Hepatocyte (in vitro differentiated cells): ENCODE data around the gene RPS6KA2. TPM values are rescaled to one million over a fixed set of nuclear protein-coding genes. Genes with fewer than 3 reads are reported as not detected.

Experiments
- DNase-seq: peaks from one replicate; pipeline ENCODE4 v3.0.0-alpha.2; 2016; ENCODE audit warnings: low spot score
- H2AFZ ChIP-seq: fragments of 200-600 bp; sonication (generic); 2 replicates; pipeline ENCODE4 v1.6.0; 2016; ENCODE audit warnings: antibody characterized with exemption, mild to moderate bottlenecking
- H3K27ac ChIP-seq: fragments of 200-600 bp; sonication (generic); 2 replicates; pipeline ENCODE4 v1.5.1; 2016; ENCODE audit warnings: mild to moderate bottlenecking
- H3K27me3 ChIP-seq: fragments of 200-600 bp; sonication (generic); 2 replicates; pipeline ENCODE4 v1.6.1; 2016
- H3K36me3 ChIP-seq: fragments of 200-600 bp; sonication (generic); replicated peaks from 2 replicates; pipeline ENCODE4 v1.5.1; 2016; ENCODE audit warnings: low read depth; ENCODE audit not compliant: insufficient read depth
- H3K4me1 ChIP-seq: fragments of 200-600 bp; sonication (generic); 2 replicates; pipeline ENCODE4 v1.5.1; 2016; ENCODE audit warnings: mild to moderate bottlenecking, moderate library complexity; ENCODE audit not compliant: insufficient read depth
- H3K4me2 ChIP-seq: fragments of 200-600 bp; sonication (generic); 2 replicates; pipeline ENCODE4 v1.6.0; 2016
- H3K4me3 ChIP-seq: fragments of 200-600 bp; sonication (generic); 2 replicates; pipeline ENCODE4 v1.5.1; 2016; ENCODE audit warnings: mild to moderate bottlenecking
- H3K79me2 ChIP-seq: fragments of 200-600 bp; sonication (generic); 2 replicates; pipeline ENCODE4 v1.6.0; 2017; ENCODE audit warnings: mild to moderate bottlenecking
- H3K9me2 ChIP-seq: fragments of 200-600 bp; sonication (generic); replicated peaks from 2 replicates; pipeline ENCODE4 v1.6.0; 2017; ENCODE audit warnings: mild to moderate bottlenecking; ENCODE audit not compliant: insufficient read depth
- H3K9me3 ChIP-seq: fragments of 200-600 bp; sonication (generic); 2 replicates; pipeline ENCODE4 v1.5.1; 2016; ENCODE audit warnings: low read depth, mild to moderate bottlenecking
- H4K20me1 ChIP-seq: fragments of 200-600 bp; sonication (generic); 2 replicates; pipeline ENCODE4 v1.6.0; 2016; ENCODE audit warnings: mild to moderate bottlenecking; ENCODE audit not compliant: insufficient read depth, poor library complexity, severe bottlenecking
- EZH2 ChIP-seq: fragments of 200-600 bp; sonication (generic); IDR thresholded peaks from 2 replicates; pipeline ENCODE4 v1.6.1; 2016; ENCODE audit warnings: antibody characterized with exemption, mild to moderate bottlenecking, borderline replicate concordance
- EZH2phosphoT487 ChIP-seq: fragments of 200-600 bp; sonication (generic); IDR thresholded peaks from one replicate; pipeline ENCODE4 v1.6.1; 2018; ENCODE audit warnings: antibody characterized with exemption, mild to moderate bottlenecking, low read depth, moderate library complexity; ENCODE audit not compliant: unreplicated experiment, severe bottlenecking
- WGBS: methylation state at CpG from one replicate; pipeline ENCODE4 v1.1.6; 2016; ENCODE audit warnings: low lambda C conversion rate; ENCODE audit errors: missing lambda C conversion rate; 5-methylcytosine and 5-hydroxymethylcytosine counted together
- polyA plus RNA-seq: library from polyadenylated mRNA; unstranded; fragments of >200 nt; fragmentation: Nextera tagmentation; extraction: Ambion mirVana; gene quantifications from 2 replicates; pipeline ENCODE4 v1.2.1, GENCODE V29; 2016
- total RNA-seq: library from RNA; depleted of rRNA; stranded (reverse); fragments of >200 nt; gene quantifications from 2 replicates; pipeline ENCODE4 v1.2.3, GENCODE V29; 2014
- TF ChIP-seq, protein P1 (sequence below): fragments of 200-600 bp; sonication (generic); IDR thresholded peaks from 2 replicates; pipeline ENCODE4 v1.5.1; 2016; ENCODE audit warnings: antibody characterized with exemption, mild to moderate bottlenecking; ENCODE audit not compliant: poor library complexity

The RPS6KA2 gene
- total and polyA plus RNA-seq, 2 experiments from 2014 or later, result 27.7 to 29.2 TPM

- no peak for DNase-seq
- H3K4me1 ChIP-seq, result peaks cover 6% of the 10 kb centered on the region
- H3K27me3 ChIP-seq, result no peaks in the 10 kb centered on the region
- H3K27ac ChIP-seq, result no peak overlapping the region
- no peak overlapping the region for H3K4me3 ChIP-seq
- H3K9me2 ChIP-seq, result no peaks in the 10 kb centered on the region
- H3K9me3 ChIP-seq, result no peaks in the 10 kb centered on the region
- no peaks in the 10 kb centered on the region for H4K20me1 ChIP-seq
- H3K79me2 ChIP-seq, result no peaks in the 10 kb centered on the region
- H2AFZ ChIP-seq, result no peak overlapping the region
- TF ChIP-seq EZH2phosphoT487 (no peak), EZH2 (no peak)
- TF ChIP-seq, protein P1, sequence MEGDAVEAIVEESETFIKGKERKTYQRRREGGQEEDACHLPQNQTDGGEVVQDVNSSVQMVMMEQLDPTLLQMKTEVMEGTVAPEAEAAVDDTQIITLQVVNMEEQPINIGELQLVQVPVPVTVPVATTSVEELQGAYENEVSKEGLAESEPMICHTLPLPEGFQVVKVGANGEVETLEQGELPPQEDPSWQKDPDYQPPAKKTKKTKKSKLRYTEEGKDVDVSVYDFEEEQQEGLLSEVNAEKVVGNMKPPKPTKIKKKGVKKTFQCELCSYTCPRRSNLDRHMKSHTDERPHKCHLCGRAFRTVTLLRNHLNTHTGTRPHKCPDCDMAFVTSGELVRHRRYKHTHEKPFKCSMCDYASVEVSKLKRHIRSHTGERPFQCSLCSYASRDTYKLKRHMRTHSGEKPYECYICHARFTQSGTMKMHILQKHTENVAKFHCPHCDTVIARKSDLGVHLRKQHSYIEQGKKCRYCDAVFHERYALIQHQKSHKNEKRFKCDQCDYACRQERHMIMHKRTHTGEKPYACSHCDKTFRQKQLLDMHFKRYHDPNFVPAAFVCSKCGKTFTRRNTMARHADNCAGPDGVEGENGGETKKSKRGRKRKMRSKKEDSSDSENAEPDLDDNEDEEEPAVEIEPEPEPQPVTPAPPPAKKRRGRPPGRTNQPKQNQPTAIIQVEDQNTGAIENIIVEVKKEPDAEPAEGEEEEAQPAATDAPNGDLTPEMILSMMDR, result no peak
- H3K4me2 ChIP-seq, result no peak overlapping the region
- no peaks in the 10 kb centered on the region for H3K36me3 ChIP-seq
- 85% methylated on average over 18 of the region's 18 CpGs for WGBS
These were observed 41.0 kb upstream of the RPS6KA2 start for GRCh38 chr6:166667796-166668610.

DNA sequence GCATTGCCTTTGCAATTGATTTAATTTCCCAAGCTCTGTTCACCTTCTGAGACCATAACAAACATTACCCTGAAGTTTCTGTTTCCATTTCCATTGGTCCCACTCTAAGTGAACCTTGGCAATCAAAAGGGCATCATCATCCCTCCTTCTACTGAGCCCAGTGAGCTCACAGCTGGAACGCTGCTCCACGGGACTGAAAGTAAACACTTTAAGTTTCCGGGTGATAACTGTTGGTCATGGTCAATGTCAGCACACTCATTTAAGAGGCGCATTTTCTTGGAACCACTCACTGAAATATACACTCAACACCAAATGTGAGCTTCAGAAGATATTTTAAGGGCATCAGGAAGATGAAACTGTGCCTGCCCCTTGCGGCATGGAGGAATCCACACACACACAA, 37.1 kb upstream of the RPS6KA2 start:
- Histone ChIP-seq H3K9me2 (no peaks in the 10 kb centered on the region), H3K79me2 (no peaks in the 10 kb centered on the region), H3K36me3 (no peaks in the 10 kb centered on the region), H3K4me1 (no peaks in the 10 kb centered on the region), H3K4me2 (no peak overlapping the region), H3K27ac (no peak overlapping the region), H3K9me3 (no peaks in the 10 kb centered on the region), H4K20me1 (no peaks in the 10 kb centered on the region), H3K27me3 (no peaks in the 10 kb centered on the region), H2AFZ (no peak overlapping the region), H3K4me3 (no peak overlapping the region)
- WGBS, result 50% methylated on average over 5 of the region's 5 CpGs
- TF ChIP-seq, protein P1, result no peak
- TF ChIP-seq EZH2 (no peak), EZH2phosphoT487 (no peak)
- DNase-seq, result peak; percentile 26

- Histone ChIP-seq H3K9me3 (no peaks in the 10 kb centered on the region), H3K27me3 (no peaks in the 10 kb centered on the region), H3K4me3 (no peak overlapping the region), H4K20me1 (no peaks in the 10 kb centered on the region), H3K79me2 (no peaks in the 10 kb centered on the region), H3K36me3 (no peaks in the 10 kb centered on the region), H3K9me2 (no peaks in the 10 kb centered on the region), H3K4me1 (no peaks in the 10 kb centered on the region), H2AFZ (no peak overlapping the region), H3K4me2 (no peak overlapping the region), H3K27ac (no peak overlapping the region)
- no peak for DNase-seq
- WGBS, result 82% methylated on average over 6 of the region's 6 CpGs
- TF ChIP-seq EZH2phosphoT487 (no peak), EZH2 (no peak)
- TF ChIP-seq, protein P1, result no peak
These were observed 36.5 kb upstream of the RPS6KA2 start for GRCh38 chr6:166663568-166663967.
